Loucy (cell line): ENCODE data around the gene CHCHD6.

Source experiments
- EZH2phosphoT487 ChIP-seq: fragments of 200-600 bp; IDR thresholded peaks from 2 replicates; pipeline ENCODE4 v1.6.1; 2018; ENCODE audit warnings: antibody characterized with exemption, mild to moderate bottlenecking, moderate library complexity, borderline replicate concordance
- TF ChIP-seq, protein P1 (sequence below): fragments of 200-600 bp; sonication (generic); conservative IDR thresholded peaks from 2 replicates; pipeline ENCODE4 v1.5.1; 2014; ENCODE audit warnings: mild to moderate bottlenecking, antibody characterized with exemption, low read length

DNA sequence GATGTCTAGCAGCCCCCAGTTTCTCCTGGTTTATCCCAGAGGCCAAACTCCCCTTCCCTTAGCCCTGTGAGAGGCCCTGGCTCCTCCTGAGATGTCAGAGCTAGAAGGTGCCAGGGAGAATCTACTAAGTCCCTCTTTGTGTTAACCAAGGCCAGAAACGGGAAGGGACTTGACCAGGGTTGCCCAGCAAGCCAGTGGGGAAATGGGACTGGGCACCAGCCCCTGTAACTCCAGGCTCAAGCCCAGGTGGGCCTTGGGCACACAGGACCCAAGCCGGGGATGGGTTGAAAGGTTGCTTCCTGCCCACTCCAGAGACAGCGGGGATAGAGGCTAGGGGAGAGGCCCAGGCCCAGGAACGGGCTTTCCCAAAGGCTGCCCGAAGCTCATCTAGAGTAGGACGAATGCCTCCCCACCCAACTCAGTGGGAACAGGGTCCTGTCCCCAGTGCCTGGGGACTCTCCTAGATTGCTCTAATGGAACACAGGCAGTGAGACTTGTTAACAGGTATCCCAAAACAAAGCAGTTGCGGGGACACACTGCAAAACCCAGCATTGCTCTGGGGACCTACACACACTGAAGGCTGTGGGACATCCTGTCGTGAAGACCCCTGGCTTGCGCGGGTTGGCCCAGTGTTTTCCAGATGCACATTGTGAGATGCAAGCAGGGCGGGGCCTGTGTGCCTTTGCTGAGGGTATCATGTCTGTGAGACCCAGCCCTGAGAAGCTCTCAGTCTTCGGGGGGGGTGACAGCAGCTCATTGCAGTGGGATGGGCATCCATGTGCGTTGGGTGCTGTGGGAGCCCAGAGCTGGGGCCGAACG is 36.2 kb upstream of the CHCHD6 start:
- TF ChIP-seq, protein P1, sequence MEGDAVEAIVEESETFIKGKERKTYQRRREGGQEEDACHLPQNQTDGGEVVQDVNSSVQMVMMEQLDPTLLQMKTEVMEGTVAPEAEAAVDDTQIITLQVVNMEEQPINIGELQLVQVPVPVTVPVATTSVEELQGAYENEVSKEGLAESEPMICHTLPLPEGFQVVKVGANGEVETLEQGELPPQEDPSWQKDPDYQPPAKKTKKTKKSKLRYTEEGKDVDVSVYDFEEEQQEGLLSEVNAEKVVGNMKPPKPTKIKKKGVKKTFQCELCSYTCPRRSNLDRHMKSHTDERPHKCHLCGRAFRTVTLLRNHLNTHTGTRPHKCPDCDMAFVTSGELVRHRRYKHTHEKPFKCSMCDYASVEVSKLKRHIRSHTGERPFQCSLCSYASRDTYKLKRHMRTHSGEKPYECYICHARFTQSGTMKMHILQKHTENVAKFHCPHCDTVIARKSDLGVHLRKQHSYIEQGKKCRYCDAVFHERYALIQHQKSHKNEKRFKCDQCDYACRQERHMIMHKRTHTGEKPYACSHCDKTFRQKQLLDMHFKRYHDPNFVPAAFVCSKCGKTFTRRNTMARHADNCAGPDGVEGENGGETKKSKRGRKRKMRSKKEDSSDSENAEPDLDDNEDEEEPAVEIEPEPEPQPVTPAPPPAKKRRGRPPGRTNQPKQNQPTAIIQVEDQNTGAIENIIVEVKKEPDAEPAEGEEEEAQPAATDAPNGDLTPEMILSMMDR: no peak
- no peak for TF ChIP-seq EZH2phosphoT487
